Measurements from ENCODE around the gene NUMBL.

DNA sequence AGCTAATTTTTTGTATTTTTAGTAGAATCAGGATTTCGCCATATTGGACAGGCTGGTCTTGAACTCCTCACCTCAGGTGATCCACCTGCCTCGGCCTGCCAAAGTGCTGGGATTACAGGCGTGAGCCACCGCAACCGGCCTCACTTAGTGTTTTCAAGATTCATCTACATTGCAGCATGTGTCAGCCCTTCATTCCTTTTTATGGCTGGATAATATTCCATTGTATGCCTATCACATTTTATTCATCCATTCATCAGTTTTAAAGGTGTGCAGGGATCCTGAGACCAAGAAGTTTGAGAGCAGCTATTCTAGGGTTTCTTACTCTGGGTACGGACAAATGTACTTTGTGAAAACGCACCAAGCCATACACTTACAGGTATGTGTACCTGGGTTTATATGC is 17.2 kb upstream of the NUMBL start:
- TF ChIP-seq, protein P1, sequence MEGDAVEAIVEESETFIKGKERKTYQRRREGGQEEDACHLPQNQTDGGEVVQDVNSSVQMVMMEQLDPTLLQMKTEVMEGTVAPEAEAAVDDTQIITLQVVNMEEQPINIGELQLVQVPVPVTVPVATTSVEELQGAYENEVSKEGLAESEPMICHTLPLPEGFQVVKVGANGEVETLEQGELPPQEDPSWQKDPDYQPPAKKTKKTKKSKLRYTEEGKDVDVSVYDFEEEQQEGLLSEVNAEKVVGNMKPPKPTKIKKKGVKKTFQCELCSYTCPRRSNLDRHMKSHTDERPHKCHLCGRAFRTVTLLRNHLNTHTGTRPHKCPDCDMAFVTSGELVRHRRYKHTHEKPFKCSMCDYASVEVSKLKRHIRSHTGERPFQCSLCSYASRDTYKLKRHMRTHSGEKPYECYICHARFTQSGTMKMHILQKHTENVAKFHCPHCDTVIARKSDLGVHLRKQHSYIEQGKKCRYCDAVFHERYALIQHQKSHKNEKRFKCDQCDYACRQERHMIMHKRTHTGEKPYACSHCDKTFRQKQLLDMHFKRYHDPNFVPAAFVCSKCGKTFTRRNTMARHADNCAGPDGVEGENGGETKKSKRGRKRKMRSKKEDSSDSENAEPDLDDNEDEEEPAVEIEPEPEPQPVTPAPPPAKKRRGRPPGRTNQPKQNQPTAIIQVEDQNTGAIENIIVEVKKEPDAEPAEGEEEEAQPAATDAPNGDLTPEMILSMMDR (IDR thresholded peaks at IDR 0.05; ENCODE audit: insufficient read depth, low read length), result no peak
- TF ChIP-seq GABPA (IDR thresholded peaks at IDR 0.05; ENCODE audit: low read depth), result no peak
- no peak for TF ChIP-seq POLR2AphosphoS5 (IDR thresholded peaks at IDR 0.05; ENCODE audit: low read depth)
- no peak for TF ChIP-seq SPI1 (IDR thresholded peaks at IDR 0.05; ENCODE audit: borderline replicate concordance, low read depth)
